Activated effector memory CD4-positive, alpha-beta T cell treated with Interleukin-2 at 50 U/mL for 16 hours (primary cell): ENCODE data around the gene RBM44.
A peak's percentile ranks its signal among the peaks of the same experiment; 100 is the strongest.
"Not testable (repeated sequence)": the region's sequence is repeated elsewhere in the genome, so short reads cannot be mapped to it uniquely, and the experiment has no call there.

ENCODE experiments used
- DNase-seq: peaks from one replicate; pipeline ENCODE4 v3.0.0-alpha.2; 2020

RBM44 gene

GRCh38 chr2:237858294-237859081 is 59.9 kb downstream of the RBM44 start:
- peak; percentile 15 for DNase-seq

DNA sequence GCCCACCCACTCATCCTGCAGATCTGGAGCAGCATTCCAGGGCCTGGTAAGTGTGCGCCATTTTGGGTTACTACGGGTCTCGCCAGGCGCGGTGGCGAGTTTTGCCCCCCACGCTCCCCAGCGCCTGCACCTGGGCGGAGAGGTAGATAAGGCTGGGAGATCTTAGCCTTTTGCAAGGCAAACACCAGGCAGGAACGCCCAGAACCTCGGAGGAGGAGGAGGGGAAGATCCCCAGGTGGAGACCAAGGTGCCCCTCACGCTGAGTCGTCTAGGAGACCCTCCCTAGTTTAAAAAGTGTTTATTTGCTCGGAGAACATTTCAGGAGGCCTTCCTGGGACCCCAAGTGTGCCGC is 60.5 kb downstream of the RBM44 start:
- DNase-seq = no peak

- no peak for DNase-seq
Measured at GRCh38 chr2:237859533-237860272, 61.1 kb downstream of the RBM44 start, which contains the start of gene RAMP1. Gene RAMP1, plus strand, starts transcription at chr2:237859623. Its CDS starts 53 bp downstream, at chr2:237859676.

GRCh38 chr2:237860273-237860935 is 61.8 kb downstream of the RBM44 start:
- no peak for DNase-seq

DNA sequence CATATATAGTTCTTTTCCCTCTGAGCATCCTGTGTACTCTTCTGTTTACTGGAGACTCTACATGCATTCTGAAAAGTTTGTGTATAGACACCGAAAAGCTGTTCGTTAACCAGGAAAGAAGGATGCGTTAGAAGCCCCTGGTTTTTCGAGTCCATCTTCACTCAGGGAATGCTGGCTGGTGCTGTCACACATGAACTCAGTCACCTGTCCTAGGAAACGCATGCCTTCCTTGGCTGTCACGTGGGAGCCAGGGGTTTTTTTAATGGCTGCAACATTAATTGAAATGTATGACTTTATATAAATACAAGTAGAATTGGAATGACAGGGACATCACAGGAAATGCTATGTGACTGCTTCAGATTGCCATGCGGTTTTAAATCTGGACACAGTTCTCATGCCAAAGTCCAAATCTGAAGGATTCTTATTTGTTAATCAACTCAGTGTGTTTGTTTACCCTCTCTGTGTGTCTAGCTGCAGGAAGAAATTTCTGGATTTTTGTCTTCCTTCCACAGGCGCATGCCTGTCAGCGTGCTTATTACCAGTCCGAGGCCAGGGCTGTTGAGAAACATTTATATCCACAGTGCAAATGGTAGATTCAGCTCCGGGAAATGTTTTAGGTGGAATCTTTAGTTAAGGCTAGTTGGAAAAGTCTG is 63.4 kb downstream of the RBM44 start:
- DNase-seq = no peak

DNA sequence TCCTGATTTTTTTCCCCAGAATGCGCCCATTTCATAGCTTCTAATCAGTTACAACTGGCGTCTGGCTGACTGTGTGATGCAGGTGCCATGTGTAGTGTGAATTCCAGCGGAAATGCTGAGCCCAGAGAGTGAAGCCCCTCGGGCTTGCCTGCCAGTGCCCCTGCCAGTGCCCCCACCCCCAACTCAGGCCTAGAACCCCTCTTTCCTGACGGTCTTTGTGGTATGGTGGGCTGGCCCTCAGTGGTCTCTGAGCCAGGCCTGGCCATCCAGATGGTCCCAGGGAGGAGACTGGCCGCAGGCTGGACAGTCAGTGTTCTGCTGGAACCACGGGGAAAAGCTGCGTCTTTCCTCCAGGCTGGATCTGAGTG is 63.9 kb downstream of the RBM44 start:
- no peak for DNase-seq

DNA sequence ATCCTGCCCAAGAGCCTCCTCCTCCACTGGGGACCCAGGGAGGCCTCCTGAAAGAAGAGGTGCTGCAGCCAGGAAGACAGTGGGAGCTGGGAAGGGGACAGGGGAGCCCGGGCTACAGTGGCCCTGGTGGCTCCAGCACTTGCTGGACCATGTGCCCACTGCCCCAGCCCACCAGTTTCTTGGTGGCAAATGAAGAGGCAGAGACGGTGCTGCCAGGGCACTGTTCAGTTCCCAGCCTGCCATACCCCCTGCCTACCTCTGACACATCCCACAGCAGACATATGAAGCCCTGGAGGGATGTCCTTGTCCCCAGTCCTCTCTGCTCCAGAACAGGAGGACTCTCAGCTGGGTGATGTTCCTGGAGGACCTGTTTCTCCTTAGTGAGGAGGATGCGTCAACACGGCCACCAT is 64.5 kb downstream of the RBM44 start:
- DNase-seq = no peak

- no peak for DNase-seq
Measured at GRCh38 chr2:237863689-237864443, 65.3 kb downstream of the RBM44 start.

- DNase-seq = no peak
Measured at GRCh38 chr2:237864444-237864931, 65.9 kb downstream of the RBM44 start.

GRCh38 chr2:237864940-237865622 is 66.5 kb downstream of the RBM44 start:
- DNase-seq = no peak

GRCh38 chr2:237865623-237866041 is 67.1 kb downstream of the RBM44 start:
- no peak for DNase-seq

GRCh38 chr2:237866101-237866621 is 67.6 kb downstream of the RBM44 start:
- DNase-seq = no peak

- no peak for DNase-seq
Measured at GRCh38 chr2:237867465-237867864, 68.9 kb downstream of the RBM44 start.

GRCh38 chr2:237868074-237868473 is 69.5 kb downstream of the RBM44 start:
- DNase-seq = not testable (repeated sequence)

- DNase-seq = no peak
Measured at GRCh38 chr2:237868631-237869342, 70.2 kb downstream of the RBM44 start.

DNA sequence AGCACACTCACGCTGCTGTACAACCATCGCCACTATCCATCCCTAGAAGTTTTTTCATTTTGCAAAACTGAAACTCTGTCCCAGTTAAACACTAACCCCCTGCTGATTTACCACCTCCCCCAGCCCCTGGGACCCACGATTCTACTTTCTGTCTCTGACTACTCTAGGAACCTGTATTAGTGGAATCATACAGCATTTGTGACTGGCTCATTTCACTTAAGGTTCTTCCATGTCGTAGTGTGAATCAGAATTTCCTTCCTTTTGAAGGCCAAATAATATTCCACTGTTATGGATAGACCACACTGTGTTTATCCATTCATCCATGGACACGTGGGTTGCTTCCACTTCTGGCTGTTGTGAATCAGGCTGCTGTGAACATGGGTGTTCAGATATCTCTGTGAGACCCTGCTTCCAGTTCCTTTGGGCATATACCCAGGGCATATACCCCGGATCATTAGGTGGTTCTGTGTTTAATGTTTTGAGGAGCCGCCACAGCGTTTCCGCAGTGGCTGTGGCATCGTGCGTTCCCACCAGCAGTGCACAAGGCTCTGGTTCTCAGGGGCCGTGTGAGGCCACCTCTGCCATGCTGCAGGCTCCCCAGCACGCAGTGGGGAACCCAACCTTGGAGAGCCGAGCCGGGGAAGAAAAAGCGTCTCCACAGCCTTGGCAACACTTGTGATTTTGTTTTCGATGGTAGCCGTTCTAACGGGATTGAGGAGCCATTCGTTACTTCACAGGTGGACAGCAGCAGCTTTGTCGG is 70.9 kb downstream of the RBM44 start:
- DNase-seq = no peak

DNA sequence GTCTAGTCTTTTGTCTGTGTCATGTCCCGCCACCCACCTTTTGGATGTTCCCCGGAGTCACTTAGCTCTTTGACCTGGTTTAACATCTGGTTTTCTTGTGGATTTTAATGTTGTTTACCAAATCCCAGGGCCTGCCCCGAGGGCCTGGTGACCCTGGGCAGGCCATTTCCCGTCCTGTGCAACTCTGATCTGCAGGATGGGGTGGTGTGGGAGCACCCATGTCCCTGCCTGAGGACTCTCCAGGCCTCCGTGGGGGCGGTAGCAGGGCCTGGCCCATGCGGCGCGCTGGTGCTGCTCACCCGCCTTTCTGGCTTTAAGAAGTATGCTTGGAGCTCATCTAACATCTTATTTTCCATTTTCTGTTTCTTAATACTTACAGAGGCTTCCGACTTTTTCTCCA is 71.5 kb downstream of the RBM44 start:
- no peak for DNase-seq

DNA sequence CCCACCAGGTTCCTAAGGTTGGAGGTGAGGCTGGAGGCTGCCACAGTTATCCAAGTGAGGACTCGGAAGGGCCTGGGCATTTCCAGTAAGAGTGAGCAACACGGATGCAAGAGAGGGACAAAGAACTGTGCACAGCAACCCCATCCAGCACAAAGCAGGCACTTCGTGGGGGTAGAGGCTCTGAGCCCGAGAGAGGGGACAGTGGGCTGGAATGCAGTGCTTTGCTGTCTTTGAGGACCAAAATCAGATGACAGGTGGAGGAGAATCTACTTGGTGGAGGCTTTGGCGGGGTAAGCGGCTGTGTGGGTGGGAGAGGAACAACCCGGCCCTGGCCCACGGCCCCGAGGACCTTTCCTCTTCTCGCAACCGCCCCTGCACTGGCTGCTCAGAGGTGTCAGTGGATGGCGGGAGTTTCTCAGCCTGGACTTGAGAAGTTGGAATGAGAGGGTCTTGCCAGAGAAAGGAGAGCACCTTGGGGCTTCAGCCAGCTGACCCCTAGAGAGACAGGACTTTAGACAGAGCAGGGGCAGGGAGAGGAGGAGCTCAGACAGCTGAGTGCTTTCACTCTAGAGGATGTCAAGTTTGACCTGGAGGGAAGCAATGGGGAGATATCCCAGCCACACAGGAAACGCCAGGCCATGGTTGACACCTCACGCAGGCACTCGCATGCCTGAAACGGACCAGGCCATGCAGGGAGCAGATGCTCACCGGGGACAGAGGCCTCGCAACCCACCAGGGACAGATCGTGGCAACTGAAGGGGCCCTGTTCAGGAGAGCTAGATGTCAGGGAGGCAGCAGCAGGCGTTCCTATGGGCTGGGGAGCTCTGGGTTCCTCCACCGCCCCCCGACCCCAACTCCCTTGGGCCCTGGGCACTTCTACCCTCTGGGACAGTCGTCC is 72.4 kb downstream of the RBM44 start:
- no peak for DNase-seq
